Retina (tissue), 1 donor: ENCODE measurements around the gene ZNF74.

Experiments
- DNase-seq: peaks from one replicate; pipeline ENCODE4 v3.0.0-alpha.2; 2016

ZNF74 gene

DNA sequence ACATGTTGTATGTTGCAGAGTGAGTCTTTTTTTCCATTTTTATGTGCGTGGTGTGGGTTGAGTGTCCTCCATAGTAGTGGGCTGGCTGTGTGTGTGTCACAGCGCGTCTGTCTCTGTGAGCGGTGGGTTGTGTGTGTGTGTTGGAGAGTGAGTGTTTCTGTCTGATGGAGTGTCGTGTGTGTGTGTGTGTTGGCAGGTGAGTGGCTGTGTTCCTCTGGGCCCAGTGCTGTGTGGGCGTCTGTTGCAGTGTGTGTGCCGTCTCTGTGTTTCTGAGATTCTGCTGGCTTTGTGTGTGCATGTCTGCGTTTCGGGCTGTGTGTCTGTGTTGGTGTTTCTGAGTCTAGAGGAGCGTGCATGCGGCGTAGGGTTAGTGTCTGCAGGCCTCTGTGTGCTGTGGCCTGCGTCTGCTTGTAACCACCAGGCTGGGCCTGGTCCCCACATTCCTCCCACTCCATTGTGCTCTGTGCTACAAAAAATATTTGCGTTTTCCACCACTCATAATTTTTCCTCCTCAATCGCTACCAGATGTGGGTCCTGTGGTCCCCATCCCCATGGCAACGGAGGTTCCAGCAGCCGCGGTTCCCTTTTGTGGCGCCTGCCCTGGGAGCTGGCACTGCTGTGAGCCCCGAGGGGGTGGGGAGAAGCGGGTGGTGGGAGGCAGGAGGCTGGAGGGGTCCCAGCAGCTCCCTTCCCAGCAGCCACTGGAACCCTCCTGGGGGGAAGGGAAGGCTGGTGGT, 28.5 kb downstream of the ZNF74 start:
- DNase-seq, result peak; percentile 42

DNA sequence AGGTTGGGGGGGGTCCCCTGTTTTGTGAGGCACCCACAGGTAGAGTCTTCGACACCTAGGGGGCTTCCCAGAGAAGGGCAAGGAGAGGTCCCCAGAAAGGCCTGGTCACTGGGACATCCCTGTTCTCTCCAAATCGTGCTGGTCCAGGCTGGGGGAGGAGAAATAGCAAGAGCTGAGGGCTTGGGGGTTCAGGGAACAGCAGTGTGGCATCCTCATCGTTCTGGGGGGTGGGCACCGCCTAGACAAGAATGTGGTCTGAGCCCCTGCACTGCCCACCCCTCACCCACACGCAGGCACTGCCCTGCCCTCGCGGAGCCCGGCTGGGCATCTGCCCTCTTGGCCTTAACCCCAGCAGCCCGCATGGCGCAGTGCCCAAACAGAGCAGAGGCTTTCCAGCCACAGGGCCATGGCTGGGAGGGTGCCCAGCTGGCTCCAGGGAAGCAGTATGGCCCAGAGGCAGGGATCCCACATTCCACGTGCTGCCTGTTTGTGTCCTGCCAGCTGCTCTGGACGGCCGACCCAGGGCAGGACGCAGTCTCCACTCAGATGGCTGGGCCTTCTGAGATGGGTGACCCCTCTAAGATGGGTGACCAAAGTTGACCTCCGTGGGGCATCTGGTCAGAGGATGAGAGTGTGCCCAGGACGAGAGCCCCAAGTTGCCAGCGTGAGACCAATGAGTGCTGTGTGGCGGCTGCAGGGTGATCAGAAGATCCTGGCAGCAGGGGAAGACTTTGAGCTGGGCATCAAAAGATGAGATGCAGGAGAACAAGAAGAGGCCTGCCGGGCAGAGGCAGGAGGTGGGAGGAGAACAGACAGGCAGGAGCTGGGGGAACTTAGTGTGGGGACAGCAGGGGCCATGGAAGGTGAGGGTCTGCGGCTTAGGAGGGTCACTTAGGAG, 29.3 kb downstream of the ZNF74 start:
- DNase-seq, result no peak

DNA sequence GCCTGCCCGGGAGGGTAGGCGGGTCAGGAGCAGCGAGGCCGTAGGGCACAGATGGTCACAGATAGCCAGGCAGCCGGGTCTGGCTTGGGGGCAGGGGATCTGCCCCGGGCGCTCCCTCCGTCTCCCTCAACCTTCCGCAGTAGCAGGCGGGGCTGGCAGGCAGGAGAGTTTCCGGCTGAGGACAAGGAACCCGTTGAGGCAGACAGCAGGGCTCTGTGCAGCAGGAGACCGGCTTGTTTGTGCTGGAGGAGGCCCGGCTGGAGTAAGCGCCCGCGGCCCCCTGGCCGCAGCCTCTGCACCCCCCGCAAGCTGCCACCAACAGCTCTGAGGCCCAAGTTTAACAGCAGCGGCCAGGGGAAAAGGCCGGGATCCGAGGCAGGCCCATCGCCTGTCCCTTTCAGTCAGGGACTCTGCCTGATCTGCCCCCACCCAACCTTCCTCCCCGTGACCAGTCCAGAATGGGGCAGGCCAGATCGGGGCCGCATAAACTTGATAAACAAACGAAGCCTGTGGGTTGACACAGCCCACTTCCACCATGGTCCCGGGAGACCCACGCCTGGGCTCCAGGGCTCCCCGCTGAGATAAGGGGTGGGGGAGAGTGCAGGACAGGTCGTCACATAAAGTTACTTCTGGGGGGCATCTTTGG, 30.1 kb downstream of the ZNF74 start:
- peak; percentile 60 for DNase-seq

- no peak for DNase-seq
Measured at GRCh38 chr22:20424568-20424931, 30.6 kb downstream of the ZNF74 start.

DNA sequence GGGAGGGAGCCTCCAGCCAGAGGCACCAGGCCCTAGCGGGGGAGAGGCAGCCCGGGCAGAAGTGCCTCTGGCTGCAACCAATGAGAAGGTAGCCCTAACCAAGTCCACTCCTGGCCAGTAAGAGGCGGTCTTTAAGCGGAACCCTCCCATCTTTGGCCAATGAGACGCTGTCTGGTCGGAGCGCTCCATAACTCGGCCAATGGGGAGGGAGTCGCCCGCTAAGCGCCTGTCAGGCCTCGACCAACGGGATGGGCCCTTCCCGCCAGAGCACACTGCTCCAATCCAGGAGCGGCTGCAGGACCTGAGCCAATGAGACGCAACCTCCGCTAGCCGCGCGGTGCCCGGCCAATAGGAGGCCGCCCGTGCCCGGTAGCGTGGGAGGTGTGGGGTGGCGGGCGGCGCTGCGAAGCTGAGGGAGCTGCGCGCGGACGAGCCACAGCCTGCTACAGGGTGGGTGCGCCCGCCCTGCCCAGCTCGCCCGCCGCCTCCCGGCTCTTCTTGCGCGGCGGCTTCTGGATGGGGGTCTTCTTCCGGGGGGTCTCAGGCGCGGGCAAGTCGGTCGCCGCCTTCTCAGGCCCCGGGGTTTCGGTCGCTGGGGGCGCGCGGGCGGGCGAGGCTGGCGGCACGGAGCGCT, 31.1 kb downstream of the ZNF74 start:
- DNase-seq, result peak; percentile 79

GRCh38 chr22:20425566-20426258, 31.8 kb downstream of the ZNF74 start:
- DNase-seq, result peak; percentile 48

DNA sequence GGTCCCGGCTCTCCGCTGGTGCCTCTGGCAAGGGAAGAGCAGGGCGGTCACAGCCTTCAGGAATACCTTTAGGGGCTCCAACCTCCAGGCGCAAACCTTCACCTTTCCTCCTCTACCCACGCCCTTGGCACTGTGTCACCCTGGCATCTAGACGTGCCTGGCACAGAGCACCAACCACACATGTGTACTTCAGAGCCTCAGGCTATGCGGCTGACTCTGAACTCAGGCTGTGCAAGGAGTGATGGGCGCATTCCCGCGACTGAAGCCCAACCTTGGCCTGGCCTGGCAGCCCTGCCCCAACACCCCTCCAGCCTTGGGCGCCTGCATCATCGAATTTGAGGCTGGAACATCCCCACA, 32.3 kb downstream of the ZNF74 start:
- no peak for DNase-seq

DNA sequence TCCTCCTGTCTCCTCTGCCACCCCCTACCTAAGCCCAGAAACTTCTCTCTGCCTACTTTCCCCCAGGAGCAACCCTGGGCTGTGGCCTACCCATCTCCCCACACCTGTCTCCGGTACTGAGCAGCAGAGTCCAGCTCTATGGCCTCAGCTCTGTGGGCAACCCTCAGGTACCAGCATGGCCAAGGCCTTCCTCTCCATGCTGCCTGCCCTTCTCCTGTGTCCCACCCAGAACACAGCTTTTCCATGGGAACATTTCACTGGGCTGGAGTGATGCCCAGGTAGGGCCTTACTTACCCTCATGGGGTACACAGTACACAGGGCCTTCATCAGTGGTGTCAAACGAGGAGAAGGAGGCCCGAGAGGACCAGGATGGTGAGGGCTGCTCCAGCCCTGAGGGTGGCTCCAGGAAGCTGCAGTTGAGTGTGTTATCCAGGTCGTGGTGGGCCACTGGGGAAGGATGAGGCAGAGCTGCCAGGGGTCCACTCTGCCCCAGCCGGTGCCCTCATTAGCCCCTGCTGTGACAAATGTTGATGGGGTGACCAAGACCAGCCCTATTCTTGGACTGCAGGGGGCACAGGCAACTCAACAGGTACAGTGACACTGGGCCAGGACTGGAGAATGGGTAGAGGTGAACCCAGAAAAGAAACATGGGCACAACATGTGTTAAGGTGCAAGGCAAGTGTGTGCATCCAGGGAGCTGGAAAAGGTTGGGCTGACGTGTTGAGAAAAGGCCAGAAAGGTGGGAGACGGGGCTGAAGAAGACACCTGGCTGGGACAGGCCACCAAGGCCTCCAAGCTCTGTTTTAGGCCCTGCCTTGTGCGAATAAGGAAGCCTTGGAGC, 33.4 kb downstream of the ZNF74 start:
- no peak for DNase-seq

DNA sequence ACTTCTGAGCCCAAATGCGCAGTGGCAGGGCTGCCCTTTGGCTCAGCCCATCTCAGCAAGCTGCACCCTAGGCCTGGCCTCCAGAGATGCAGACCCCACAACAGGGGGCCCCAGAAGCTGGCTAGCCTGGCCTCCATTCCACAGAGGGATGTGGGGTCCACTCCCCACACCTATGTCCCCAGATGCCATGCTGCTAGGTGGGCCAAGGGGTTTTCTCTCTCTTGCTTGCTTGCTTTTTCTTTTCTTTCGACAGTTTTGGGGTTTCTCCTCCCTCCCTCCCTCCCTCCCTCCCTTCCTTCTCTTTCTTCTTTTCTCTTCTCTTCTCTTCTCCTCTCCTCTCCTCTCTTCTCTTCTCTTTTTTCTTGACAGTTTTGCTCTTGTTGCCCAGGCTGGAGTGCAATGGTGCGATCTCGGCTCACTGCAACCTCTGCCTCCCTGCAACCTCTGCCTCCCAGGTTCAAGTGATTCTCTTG, 34.0 kb downstream of the ZNF74 start:
- no peak for DNase-seq

DNA sequence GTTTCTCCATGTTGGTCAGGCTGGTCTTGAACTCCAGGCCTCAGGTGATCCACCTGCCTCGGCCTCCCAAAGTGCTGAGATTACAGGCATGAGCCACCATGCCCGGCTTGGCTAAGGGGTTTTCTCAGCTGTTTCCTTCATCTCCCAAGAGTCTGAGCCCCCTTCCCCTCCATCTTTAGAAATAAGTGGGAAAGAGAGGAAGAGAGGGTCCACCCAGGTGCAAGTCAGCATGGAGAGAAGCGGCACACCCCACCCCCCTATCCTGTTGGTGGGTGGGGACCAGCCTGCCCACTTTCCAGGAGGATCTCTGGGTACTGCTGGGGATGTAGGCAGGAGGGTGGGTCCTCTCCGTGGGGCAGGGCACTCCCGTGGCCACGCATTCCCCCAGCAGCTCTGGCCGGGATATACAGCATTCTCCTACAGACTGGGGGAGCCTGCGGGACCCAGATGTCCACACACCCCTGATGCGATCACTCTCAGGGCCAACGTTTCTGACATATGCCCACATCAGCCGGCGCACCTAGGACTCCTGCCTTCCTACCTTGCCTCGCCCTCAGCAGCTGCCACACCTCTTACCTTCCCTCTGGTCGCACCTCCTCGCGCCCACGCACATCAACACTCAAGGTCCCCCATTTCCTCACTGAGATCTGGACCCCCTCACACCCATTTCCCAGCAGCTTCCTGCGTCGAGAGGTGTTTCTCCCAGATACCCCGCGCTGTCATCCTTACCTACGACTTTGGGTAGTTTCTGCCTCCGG, 34.7 kb downstream of the ZNF74 start:
- no peak for DNase-seq

GRCh38 chr22:20429254-20430100, 35.5 kb downstream of the ZNF74 start:
- DNase-seq, result peak; percentile 79

GRCh38 chr22:20430101-20430719, 36.3 kb downstream of the ZNF74 start:
- DNase-seq, result no peak

DNA sequence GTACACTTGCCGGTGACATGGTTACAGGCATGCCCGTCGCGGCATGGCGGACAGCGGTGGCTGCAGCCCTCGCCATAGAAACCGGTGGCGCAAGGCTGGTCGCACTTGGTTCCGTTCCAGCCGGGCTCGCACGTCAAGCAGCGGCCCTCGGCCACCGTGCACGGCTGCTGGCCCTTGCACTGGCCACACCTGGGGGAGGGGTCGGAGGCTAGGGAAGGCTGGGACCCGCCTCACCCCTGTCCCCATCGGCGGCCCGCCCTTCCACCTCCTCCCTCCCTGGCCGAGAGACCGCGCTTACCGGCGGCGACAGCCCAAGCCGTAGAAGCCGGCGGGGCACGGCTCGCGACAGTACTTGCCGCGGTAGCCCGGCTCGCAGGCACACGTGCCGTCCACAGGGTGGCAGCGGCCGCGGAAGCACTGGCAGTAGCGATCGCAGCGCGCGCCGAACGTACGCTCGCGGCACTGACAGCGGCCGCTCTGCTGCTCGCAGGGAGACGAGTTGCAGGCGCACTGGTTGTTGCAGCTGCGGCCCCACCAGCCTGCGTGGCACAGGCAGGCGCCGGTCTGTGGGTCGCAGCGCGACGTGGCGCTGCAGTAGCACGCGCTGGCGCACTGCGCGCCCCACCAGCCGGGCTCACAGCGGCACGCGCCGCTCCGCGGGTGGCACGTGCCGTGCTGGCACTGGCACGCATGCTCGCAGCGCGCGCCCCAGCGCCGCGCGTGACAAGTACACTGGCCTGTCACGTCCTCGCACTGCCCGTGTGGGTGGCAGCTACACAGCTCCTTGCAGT, 37.0 kb downstream of the ZNF74 start:
- peak; percentile 84 for DNase-seq

- no peak for DNase-seq
Measured at GRCh38 chr22:20431511-20432192, 37.7 kb downstream of the ZNF74 start.

GRCh38 chr22:20432244-20432686, 38.3 kb downstream of the ZNF74 start:
- peak; percentile 2 for DNase-seq

DNA sequence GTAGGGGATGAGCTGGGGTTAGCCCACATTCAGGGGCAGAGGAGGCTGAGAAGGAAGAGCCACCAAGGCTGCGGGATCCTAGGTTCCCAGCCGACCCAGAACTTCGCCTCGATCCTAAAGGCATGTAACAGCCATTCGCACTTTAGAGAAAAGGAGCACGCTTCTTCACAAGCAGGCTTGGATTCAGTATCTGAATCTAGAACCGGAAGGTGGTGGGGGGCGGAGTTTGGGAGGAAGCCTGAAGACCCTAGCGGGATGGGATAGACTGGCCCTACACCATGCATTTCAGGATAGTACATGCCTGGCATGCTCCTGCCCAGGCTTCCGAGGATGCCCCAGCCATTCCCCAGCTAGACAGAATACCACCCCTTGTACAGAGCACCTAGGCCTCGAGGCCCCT, 39.2 kb downstream of the ZNF74 start:
- DNase-seq, result peak; percentile 2

- DNase-seq, result peak; percentile 1
Measured at GRCh38 chr22:20433686-20434241, 39.8 kb downstream of the ZNF74 start.
